Left ventricle myocardium superior (tissue), 1 donor: ENCODE measurements around the gene PA2G4. TPM values are rescaled to one million over a fixed set of nuclear protein-coding genes. Genes with fewer than 3 reads are reported as not detected.
A peak's percentile ranks its signal among the peaks of the same experiment; 100 is the strongest.
"Not testable (repeated sequence)": the region's sequence is repeated elsewhere in the genome, so short reads cannot be mapped to it uniquely, and the experiment has no call there.

Experiments
- ATAC-seq: fragments of 200-7000 bp; cut with Tn5 transposase; one replicate; pipeline ENCODE4 v1.9.1; 2020; ENCODE audit warnings: mild to moderate bottlenecking, moderate library complexity
- DNase-seq: peaks from one replicate; pipeline ENCODE4 v3.0.0-alpha.2; 2020
- intact Hi-C: fragments of 100-400 bp; cut with micrococcal nuclease; formaldehyde crosslinking; loops from one replicate; pipeline ENCODE4 v1.11.0; 2022
- total RNA-seq: library from RNA; stranded (reverse); fragmentation: NEBNext Ultra II Directional; extraction: Animal tissue kit (Norgen Biotek cat#: 25700); gene quantifications from one replicate; pipeline ENCODE4 v1.2.1, GENCODE V29; 2021
- donor health status: DM: no; HTN: yes; CAD: no; lungs with severe emphysema.

The PA2G4 gene
- total RNA-seq, 1 donor from 2014 or later: 77.1 TPM

GRCh38 chr12:56097738-56098137 lies 6.6 kb upstream of the PA2G4 start:
- DNase-seq: no peak
- intact Hi-C loops: no loop called here

DNA sequence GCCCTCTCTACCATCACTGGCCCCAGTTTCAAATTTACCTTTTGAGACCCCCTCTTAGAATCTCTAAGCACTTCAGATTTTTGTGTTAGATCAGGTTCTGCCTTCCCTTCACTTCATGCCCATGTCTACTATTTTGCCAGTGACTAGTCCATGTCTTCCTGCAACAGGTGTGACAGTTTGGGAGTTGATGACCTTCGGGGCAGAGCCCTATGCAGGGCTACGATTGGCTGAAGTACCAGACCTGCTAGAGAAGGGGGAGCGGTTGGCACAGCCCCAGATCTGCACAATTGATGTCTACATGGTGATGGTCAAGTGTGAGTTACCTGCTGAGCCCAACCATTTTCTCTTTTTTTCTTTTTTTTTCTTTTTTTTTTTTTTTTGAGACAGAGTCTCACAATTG lies 5.8 kb upstream of the PA2G4 start:
- ATAC-seq (no peak), DNase-seq (no peak)
- intact Hi-C loops: no loop called here

More at GRCh38 chr12:56097738-56098137, 6.6 kb upstream of the PA2G4 start:
- ATAC-seq: no peak

GRCh38 chr12:56099787-56100186 lies 4.6 kb upstream of the PA2G4 start:
- DNase-seq (no peak), ATAC-seq (no peak)
- intact Hi-C loops: no loop called here

DNA sequence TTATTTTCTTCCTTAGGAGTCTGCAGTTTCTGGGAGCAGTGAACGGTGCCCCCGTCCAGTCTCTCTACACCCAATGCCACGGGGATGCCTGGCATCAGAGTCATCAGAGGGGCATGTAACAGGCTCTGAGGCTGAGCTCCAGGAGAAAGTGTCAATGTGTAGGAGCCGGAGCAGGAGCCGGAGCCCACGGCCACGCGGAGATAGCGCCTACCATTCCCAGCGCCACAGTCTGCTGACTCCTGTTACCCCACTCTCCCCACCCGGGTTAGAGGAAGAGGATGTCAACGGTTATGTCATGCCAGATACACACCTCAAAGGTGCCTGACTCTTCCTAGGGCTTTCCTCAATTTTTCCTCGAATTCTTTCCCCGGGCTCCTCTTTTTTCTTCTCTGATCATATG lies 3.3 kb upstream of the PA2G4 start:
- DNase-seq (no peak), ATAC-seq (no peak)
- intact Hi-C loops: no loop called here

- intact Hi-C loops: no loop called here
- ATAC-seq: no peak
- no peak for DNase-seq
Measured at GRCh38 chr12:56102683-56103065, 1.7 kb upstream of the PA2G4 start.

GRCh38 chr12:56103066-56103711 lies 1.2 kb upstream of the PA2G4 start:
- ATAC-seq (no peak), DNase-seq (no peak)
- intact Hi-C loops: no loop called here

DNA sequence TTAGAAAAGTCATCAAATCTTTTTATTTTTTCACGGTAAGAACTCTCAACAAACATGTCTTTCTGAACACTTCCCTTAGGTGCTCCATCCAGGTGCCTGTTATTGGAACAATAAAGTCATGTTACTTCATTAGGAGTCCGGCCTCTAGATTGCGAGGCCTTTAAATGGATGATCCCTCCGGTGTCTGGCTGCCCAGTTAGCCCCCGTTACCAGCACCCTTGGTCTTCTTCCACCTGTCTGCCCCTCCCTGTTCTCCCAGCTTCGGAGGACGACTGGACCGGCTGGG lies 593 bp upstream of the PA2G4 start:
- intact Hi-C loops: no loop called here
- DNase-seq (no peak), ATAC-seq (no peak)

GRCh38 chr12:56104815-56105608 lies 653 bp downstream of the PA2G4 start:
- ATAC-seq (peak; percentile 34), DNase-seq (peak; percentile 60)
- intact Hi-C loops: no loop called here

DNA sequence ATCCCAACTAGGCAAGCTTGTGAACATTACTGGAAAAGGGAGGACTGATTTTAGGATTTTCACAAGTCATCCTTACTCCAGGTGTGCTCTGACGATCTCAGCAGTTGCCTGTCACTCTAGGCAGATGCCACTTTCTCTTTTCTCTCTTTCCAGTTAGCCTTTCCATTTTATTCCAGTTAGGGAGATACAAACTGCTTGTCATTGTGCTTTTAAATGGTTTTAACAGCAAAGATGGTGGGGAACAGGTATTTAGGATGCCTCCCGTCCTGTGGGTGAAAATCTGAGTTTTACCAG lies 1.2 kb downstream of the PA2G4 start:
- ATAC-seq: no peak
- intact Hi-C loops: no loop called here

GRCh38 chr12:56107242-56107641 lies 2.9 kb downstream of the PA2G4 start:
- no peak for ATAC-seq
- intact Hi-C loops: no loop called here

More for the DNA sequence above, 1.2 kb downstream of the PA2G4 start:
- no peak for DNase-seq

GRCh38 chr12:56110571-56110970 lies 6.2 kb downstream of the PA2G4 start:
- no peak for DNase-seq
- ATAC-seq: no peak
- intact Hi-C loops: no loop called here

More at GRCh38 chr12:56107242-56107641, 2.9 kb downstream of the PA2G4 start:
- DNase-seq: no peak

- intact Hi-C loops: no loop called here
- ATAC-seq (no peak), DNase-seq (no peak)
Measured at GRCh38 chr12:56114084-56114483, 9.7 kb downstream of the PA2G4 start.

GRCh38 chr12:56115329-56115728 lies 11.0 kb downstream of the PA2G4 start:
- DNase-seq (peak; percentile 38), ATAC-seq (no peak)
- intact Hi-C loops: no loop called here

DNA sequence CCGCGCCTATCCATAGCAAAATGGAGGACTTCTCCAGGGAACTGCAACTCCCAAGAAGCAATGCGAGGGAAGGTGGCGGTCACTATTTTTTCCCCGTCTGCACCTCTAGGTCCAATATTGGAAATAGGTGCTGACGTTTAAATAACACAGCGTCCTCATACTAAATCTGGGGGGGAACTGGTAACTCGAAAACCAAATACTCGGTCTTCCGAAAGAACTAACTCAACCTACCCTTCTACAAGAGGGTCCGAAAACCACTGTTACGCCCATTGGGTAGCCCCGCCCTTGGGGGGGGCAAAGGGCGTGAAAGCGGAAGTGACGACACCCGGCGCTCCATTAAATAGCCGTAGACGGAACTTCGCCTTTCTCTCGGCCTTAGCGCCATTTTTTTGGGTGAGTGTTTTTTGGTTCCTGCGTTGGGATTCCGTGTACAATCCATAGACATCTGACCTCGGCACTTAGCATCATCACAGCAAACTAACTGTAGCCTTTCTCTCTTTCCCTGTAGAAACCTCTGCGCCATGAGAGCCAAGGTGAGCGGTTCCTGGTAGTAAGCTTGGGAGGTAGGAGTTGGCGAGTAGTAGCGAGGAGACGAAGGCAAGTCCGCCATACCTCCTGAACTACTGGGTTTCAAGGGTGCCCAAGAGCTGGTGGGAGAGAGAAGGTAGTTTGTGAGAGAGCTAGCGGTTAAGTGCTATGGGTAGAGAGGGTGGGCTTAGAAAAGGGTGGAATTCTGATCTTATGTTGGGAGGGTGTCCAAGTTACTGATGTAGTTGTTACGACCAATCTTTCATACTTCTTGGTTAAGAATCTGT lies 12.1 kb downstream of the PA2G4 start, which contains the start of gene RPL41:
RPL41 (plus strand) TSS at position 367 of the 815 bp plus-strand sequence.
- peak; percentile 96 for DNase-seq
- intact Hi-C loops: no loop called here

DNA sequence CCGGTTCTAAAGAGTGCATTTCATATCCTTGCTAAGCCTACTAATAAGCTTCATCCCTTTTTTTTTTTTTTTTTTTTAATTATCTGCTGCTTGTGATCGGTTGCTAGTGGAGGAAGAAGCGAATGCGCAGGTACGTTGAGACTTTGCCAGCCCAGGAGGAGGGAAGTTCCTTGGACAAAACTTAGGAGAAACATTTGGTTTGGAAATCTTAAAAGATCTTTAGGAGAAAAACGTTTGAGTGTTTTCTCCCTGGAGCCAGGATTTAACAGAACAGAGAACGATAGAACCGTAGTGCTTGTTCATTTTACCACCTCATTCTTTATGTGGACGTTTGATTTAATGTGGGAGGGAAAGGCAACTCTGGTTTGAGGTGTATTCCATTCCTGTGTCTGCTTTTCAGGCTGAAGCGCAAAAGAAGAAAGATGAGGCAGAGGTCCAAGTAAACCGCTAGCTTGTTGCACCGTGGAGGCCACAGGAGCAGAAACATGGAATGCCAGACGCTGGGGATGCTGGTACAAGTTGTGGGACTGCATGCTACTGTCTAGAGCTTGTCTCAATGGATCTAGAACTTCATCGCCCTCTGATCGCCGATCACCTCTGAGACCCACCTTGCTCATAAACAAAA lies 12.8 kb downstream of the PA2G4 start:
- DNase-seq, ATAC-seq, intact Hi-C loops: not testable (repeated sequence)

More for the DNA sequence above, 12.1 kb downstream of the PA2G4 start, which contains the start of gene RPL41:
- ATAC-seq: peak; percentile 78

DNA sequence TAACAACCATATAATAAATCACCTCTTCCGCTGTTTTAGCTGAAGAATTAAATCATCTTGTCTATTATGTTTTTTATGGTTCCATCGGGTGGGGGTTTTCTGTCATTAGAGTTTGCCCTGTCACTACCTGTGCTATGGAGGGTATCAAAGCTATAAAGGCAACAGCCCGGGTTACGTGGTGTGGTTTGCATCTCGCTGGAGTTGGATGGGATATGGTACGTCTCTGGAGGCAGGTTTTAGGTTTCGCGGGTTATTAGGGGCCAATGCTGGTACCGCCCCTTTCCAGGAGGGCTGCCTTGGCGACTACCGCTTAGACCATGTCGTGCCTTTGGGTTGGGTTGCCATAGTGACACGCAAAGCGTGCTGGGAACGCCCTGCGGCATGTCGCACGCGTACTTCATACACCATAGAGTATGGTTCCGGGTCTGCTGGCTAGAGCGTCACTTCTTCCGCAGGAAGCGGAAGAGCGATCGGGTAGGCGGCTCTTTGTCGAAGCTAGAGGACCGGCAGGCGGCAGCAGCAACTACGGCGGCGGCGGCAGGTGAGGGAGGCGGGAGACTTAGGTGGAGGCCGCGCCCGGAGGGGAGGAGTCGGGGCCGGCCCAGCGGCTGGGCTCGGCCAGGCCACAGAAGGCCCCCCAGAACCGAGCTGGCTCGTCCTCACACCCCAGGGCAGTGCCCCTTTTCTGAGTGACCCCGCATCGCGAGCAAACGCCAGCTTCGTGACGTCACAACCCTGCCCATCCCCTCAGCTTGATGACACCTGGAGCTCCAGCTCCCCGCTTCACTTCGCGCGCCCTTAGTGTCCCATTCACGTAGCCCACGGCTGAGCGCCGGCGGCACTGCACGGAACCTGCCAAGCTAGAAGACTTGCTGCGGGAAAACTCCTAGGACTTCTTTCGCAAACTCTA lies 13.7 kb downstream of the PA2G4 start, which contains the start of gene ZC3H10:
ZC3H10 (plus strand) TSS at position 489 of the 910 bp plus-strand sequence. CDS start 2,297 bp downstream, outside the sequence.
- ATAC-seq (peak; percentile 85), DNase-seq (peak; percentile 97)
- intact Hi-C loops: no loop called here

DNA sequence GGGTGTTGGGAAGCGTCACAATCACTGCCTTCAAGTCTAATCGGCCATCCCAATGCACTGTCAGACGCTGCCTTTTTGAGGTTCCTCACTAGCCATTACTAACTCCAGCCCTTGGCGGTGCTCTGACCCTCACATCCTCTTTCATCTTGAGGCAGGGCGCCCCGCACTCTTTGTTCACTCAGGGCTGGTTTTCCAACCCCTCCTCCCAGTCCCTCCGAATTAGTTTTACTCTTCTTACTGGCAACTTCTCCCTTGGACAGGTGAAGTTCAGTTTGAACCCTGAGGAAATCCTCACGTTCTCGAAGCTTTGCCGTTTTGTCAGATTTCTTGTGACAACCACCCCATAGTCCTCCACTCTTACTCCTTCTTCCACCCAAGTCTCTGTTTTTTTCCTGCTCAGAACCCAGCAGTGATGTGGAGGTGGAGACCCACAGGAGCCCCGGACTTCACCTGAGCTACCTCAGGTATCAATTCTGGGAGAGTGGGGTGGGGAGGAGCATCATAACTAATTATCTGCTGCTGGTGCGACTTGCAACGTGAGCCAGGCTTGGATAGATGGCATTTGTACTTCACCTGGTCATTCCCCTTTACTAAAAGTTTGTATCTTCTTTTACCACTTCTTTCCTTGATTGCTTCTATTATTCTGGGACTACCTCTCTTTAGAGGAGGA lies 14.5 kb downstream of the PA2G4 start:
- intact Hi-C loops: no loop called here
- DNase-seq: no peak
- no peak for ATAC-seq

DNA sequence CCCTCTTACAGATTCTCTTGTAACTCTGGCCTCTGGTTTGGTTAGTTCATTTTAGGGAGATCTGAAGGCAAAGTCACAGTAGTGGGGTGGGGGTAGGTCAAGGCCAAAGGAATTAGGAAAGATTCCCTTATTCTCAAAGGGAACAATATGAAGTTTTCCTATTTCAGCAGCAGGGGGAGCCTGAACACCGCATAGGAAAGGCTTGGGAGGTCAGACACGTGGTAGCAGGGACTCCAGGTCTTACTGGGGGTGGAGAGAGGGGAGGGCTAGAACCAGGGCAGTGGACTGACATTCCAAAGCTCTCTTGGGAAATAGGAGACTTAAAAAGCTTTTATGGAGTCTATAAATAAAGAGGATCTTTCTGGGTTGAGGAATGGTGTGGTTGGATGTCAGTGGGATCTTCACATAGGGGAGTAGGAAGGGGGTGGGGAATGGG lies 15.0 kb downstream of the PA2G4 start:
- intact Hi-C loops: no loop called here
- peak; percentile 58 for DNase-seq
- ATAC-seq: peak; percentile 44
